ENCODE results near the gene SLC38A8.

DNA sequence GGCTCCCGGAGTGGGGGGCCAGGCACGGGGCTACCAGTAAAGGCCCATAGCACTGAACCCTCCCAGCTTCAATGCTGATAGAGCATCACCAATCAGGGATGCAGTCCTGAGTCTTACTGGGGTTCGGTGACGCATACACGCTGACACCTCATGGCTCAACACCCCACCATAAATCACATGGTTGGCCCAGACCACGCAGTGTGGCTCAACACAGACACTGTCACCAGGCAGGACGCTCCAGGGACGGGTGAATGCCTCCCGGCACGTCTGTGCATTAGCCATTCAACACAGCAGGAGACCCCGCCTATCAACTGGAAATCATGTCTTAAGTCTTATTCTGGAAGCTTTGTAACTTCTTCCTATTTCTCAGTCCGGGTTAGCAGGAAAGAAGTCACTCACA is 39.6 kb downstream of the SLC38A8 start:
- TF ChIP-seq POLR2A (IDR thresholded peaks at IDR 0.05) (no peak), CTCF (IDR thresholded peaks at IDR 0.05) (no peak)

All from thyroid gland (tissue), 4 donors.